Measurements from ENCODE around the gene SLC28A2. TPM values are rescaled to one million over a fixed set of nuclear protein-coding genes. Genes with fewer than 3 reads are reported as not detected.

Gene SLC28A2
- polyA plus RNA-seq, 3 donors, result not detected

DNA sequence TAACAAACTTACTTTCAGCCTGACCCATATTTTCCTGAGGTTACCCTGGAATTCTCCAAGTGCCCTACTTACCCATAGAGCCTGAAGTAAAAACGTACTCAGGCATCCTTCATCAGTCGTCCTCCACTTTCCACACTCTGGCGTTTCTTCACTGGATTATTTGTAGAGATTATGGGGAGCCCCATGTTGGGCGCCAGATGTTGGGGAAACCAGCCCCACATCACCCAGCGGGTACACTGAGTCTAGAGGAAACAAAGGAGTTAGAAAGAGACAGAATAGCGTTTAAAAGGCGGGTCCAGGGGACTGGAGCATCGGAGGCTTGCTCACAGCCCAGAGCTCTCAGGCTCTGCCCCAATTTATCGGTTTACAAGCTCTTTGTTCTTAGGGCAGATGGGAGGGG lies 9.7 kb upstream of the SLC28A2 start:
- no peaks in the 10 kb centered on the region for H3K4me1 Mint-ChIP-seq
- no peak overlapping the region for H3K9ac ChIP-seq (ENCODE audit: insufficient read depth, low read length, poor library complexity, severe bottlenecking)
- no peaks in the 10 kb centered on the region for H3K27me3 ChIP-seq (ENCODE audit: control insufficient read depth in 2 of 2, insufficient read depth in 2 of 2, low read length in 2 of 2)
- no peaks in the 10 kb centered on the region for H4K20me1 ChIP-seq (ENCODE audit: insufficient read depth, low read length)
- no peaks in the 10 kb centered on the region for H3K36me3 ChIP-seq (replicated peaks in 1 of 2; ENCODE audit: control insufficient read depth in 1 of 2, insufficient read depth in 2 of 2, low read length in 2 of 2)
- peak overlapping the region in 1 of 3 experiments; percentile 32 for H3K4me3 ChIP-seq (replicated peaks in 1 of 3; ENCODE audit: low read depth in 2 of 3, low read length in 3 of 3)
- H2AFZ ChIP-seq (ENCODE audit: insufficient read depth, low read depth, low read length, poor library complexity, severe bottlenecking), result no peak overlapping the region
- 94% methylated on average over 3 of the region's 9 CpGs for WGBS (ENCODE audit: insufficient coverage)
- intact Hi-C loops (cut with micrococcal nuclease), result no loop called here
- H3K9me3 Mint-ChIP-seq, result peaks cover 45 to 89% (median 75%) of the 10 kb centered on the region in 7 donors
- DNase-seq, result no peak
- no peak overlapping the region for H3K4me3 Mint-ChIP-seq
- H3K79me2 ChIP-seq (ENCODE audit: insufficient read depth, low read length), result no peaks in the 10 kb centered on the region
- no peak overlapping the region for H3K27ac Mint-ChIP-seq
- no peak overlapping the region for H3K27ac ChIP-seq (ENCODE audit: low read depth in 1 of 2, low read length in 2 of 2)
- no peaks in the 10 kb centered on the region for H3K4me1 ChIP-seq (ENCODE audit: control insufficient read depth in 1 of 2, insufficient read depth in 2 of 2, low read length in 2 of 2)
- TF ChIP-seq, protein P1, sequence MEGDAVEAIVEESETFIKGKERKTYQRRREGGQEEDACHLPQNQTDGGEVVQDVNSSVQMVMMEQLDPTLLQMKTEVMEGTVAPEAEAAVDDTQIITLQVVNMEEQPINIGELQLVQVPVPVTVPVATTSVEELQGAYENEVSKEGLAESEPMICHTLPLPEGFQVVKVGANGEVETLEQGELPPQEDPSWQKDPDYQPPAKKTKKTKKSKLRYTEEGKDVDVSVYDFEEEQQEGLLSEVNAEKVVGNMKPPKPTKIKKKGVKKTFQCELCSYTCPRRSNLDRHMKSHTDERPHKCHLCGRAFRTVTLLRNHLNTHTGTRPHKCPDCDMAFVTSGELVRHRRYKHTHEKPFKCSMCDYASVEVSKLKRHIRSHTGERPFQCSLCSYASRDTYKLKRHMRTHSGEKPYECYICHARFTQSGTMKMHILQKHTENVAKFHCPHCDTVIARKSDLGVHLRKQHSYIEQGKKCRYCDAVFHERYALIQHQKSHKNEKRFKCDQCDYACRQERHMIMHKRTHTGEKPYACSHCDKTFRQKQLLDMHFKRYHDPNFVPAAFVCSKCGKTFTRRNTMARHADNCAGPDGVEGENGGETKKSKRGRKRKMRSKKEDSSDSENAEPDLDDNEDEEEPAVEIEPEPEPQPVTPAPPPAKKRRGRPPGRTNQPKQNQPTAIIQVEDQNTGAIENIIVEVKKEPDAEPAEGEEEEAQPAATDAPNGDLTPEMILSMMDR (IDR thresholded peaks at IDR 0.05), result no peak
- H3K9me3 ChIP-seq (replicated peaks in 1 of 2; ENCODE audit: control insufficient read depth in 1 of 2, insufficient read depth in 1 of 2, low read length in 2 of 2), result peaks cover 61 to 70% of the 10 kb centered on the region in 2 donors
- no peaks in the 10 kb centered on the region for H3K36me3 Mint-ChIP-seq
- no peak overlapping the region for H3K4me2 ChIP-seq (replicated peaks; ENCODE audit: extremely low read depth, low read length, poor library complexity, severe bottlenecking)
- peaks cover 0 to 3% (median 2%) of the 10 kb centered on the region in 3 donors for H3K27me3 Mint-ChIP-seq (ENCODE audit: low read depth in 3 of 3)

DNA sequence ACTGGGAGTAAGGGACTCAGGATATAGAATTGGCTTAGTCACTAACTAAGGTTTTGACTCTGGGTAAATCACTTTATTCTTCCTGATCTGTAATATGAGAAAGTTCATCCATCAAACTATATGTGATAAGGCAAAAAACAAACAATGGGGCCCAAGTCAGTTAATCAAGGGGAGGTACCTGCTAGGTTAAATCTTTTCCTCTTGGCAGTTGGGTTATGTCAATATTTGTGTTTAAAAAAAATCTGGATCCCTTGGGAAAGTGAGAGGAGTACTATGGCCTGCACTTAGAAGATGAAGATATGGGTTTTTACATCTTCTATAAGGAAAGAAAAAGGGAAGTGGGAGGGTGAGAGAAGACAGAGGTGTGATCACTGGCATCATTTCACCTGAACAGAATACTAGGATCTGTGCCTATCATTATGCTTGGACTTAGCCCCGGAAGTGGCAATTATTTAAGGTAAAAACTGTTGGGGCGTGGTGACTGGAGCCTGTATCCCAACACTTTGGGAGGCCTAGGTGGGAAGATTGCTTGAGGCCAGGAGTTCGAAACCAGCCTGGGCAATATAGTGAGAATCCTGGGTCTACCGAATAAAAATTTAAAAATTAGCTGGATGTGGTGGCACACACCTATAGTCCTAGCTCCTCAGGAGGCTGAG lies 2.8 kb upstream of the SLC28A2 start:
- H3K9me3 Mint-ChIP-seq, result peaks cover 18 to 57% (median 43%) of the 10 kb centered on the region in 7 donors
- intact Hi-C loops (cut with micrococcal nuclease), result no loop called here
- no peak overlapping the region for H3K4me2 ChIP-seq (replicated peaks; ENCODE audit: extremely low read depth, low read length, poor library complexity, severe bottlenecking)
- peaks cover 14 to 43% of the 10 kb centered on the region in 2 donors for H3K9me3 ChIP-seq (replicated peaks in 1 of 2; ENCODE audit: control insufficient read depth in 1 of 2, insufficient read depth in 1 of 2, low read length in 2 of 2)
- H3K36me3 ChIP-seq (replicated peaks in 1 of 2; ENCODE audit: control insufficient read depth in 1 of 2, insufficient read depth in 2 of 2, low read length in 2 of 2), result no peaks in the 10 kb centered on the region
- WGBS (ENCODE audit: insufficient coverage), result 88% methylated on average over 2 of the region's 4 CpGs
- no peaks in the 10 kb centered on the region for H4K20me1 ChIP-seq (ENCODE audit: insufficient read depth, low read length)
- TF ChIP-seq, protein P1 (IDR thresholded peaks at IDR 0.05), result no peak
- H3K4me3 ChIP-seq (replicated peaks in 1 of 3; ENCODE audit: low read depth in 2 of 3, low read length in 3 of 3), result no peak overlapping the region
- no peak overlapping the region for H3K9ac ChIP-seq (ENCODE audit: insufficient read depth, low read length, poor library complexity, severe bottlenecking)
- no peaks in the 10 kb centered on the region for H3K79me2 ChIP-seq (ENCODE audit: insufficient read depth, low read length)
- H3K27me3 ChIP-seq (ENCODE audit: control insufficient read depth in 2 of 2, insufficient read depth in 2 of 2, low read length in 2 of 2), result no peaks in the 10 kb centered on the region
- no peaks in the 10 kb centered on the region for H3K36me3 Mint-ChIP-seq
- no peak overlapping the region for H2AFZ ChIP-seq (ENCODE audit: insufficient read depth, low read depth, low read length, poor library complexity, severe bottlenecking)
- H3K27ac ChIP-seq (ENCODE audit: low read depth in 1 of 2, low read length in 2 of 2), result no peak overlapping the region
- no peaks in the 10 kb centered on the region for H3K4me1 ChIP-seq (ENCODE audit: control insufficient read depth in 1 of 2, insufficient read depth in 2 of 2, low read length in 2 of 2)
- H3K4me3 Mint-ChIP-seq, result no peak overlapping the region
- no peak for DNase-seq
- H3K27ac Mint-ChIP-seq, result no peak overlapping the region
- peaks cover 0 to 7% (median 2%) of the 10 kb centered on the region in 3 donors for H3K27me3 Mint-ChIP-seq (ENCODE audit: low read depth in 3 of 3)
- H3K4me1 Mint-ChIP-seq, result no peaks in the 10 kb centered on the region
